Hematopoietic multipotent progenitor cell treated with erythropoietin and hydrocortisone succinate and interleukin-3 and kit ligand, for 17 days (in vitro differentiated cells): ENCODE measurements around the gene MEGF9.
"Not testable (repeated sequence)": the region's sequence is repeated elsewhere in the genome, so short reads cannot be mapped to it uniquely, and the experiment has no call there.

Experiments
- DNase-seq: peaks from one replicate; pipeline ENCODE4 v3.0.0-alpha.2; 2015; ENCODE audit warnings: low spot score

The MEGF9 gene

GRCh38 chr9:120571443-120572257, 142.6 kb downstream of the MEGF9 start:
- no peak for DNase-seq

GRCh38 chr9:120570296-120570695, 144.0 kb downstream of the MEGF9 start:
- no peak for DNase-seq

- no peak for DNase-seq
These were observed 144.7 kb downstream of the MEGF9 start for GRCh38 chr9:120569556-120569955.

- DNase-seq, result no peak
These were observed 145.5 kb downstream of the MEGF9 start for GRCh38 chr9:120568816-120569215.

- no peak for DNase-seq
These were observed 146.4 kb downstream of the MEGF9 start for GRCh38 chr9:120567874-120568273.

GRCh38 chr9:120567081-120567480, 147.2 kb downstream of the MEGF9 start:
- no peak for DNase-seq

GRCh38 chr9:120564589-120564988, 149.7 kb downstream of the MEGF9 start:
- DNase-seq, result no peak

- peak; percentile 87 for DNase-seq
These were observed 151.3 kb downstream of the MEGF9 start for GRCh38 chr9:120562861-120563443.

- no peak for DNase-seq
These were observed 152.6 kb downstream of the MEGF9 start for GRCh38 chr9:120561709-120562108.

- no peak for DNase-seq
These were observed 154.7 kb downstream of the MEGF9 start for GRCh38 chr9:120559546-120559945.

GRCh38 chr9:120558454-120558853, 155.8 kb downstream of the MEGF9 start:
- no peak for DNase-seq

GRCh38 chr9:120557205-120557604, 157.1 kb downstream of the MEGF9 start:
- DNase-seq, result no peak

GRCh38 chr9:120556775-120557174, 157.5 kb downstream of the MEGF9 start:
- no peak for DNase-seq

GRCh38 chr9:120555839-120556238, 158.4 kb downstream of the MEGF9 start:
- no peak for DNase-seq

- not testable (repeated sequence) for DNase-seq
These were observed 162.0 kb downstream of the MEGF9 start for GRCh38 chr9:120552210-120552704.
